Natural killer cell (primary cell): Measurements from ENCODE around the gene APOBEC3H. TPM values are rescaled to one million over a fixed set of nuclear protein-coding genes. Genes with fewer than 3 reads are reported as not detected.

Experiments used
- ATAC-seq, 3 donors: fragments of 150-1000 bp in 2 of 3; fragments of 200-7000 bp in 1 of 3; cut with Tn5 transposase; 1 replicate in 1 of 3; 2 replicates in 2 of 3; pipeline ENCODE4 v1.10.0; 2021; ENCODE audit warnings: mild to moderate bottlenecking in 2 of 3, moderate library complexity in 2 of 3
- DNase-seq, 2 donors: peaks; one replicate each; pipeline versions ENCODE4 v3.0.0 to v3.0.0-alpha.2; 2013 to 2021; ENCODE audit warnings: mixed read lengths in 1 of 2
- H3K27ac ChIP-seq: one replicate; pipeline ENCODE4 v1.5.1; 2013; ENCODE audit warnings: mild to moderate bottlenecking, low read length
- H3K27me3 ChIP-seq: one replicate; pipeline ENCODE4 v1.6.1; 2013; ENCODE audit warnings: low read length; ENCODE audit not compliant: control insufficient read depth, insufficient read depth
- H3K36me3 ChIP-seq: one replicate; pipeline ENCODE4 v1.6.1; 2013; ENCODE audit warnings: low read length; ENCODE audit not compliant: control insufficient read depth, insufficient read depth
- H3K4me1 ChIP-seq: one replicate; pipeline ENCODE4 v1.6.1; 2013; ENCODE audit warnings: low read length; ENCODE audit not compliant: control insufficient read depth, insufficient read depth
- H3K4me3 ChIP-seq: one replicate; pipeline ENCODE4 v1.5.1; 2013; ENCODE audit warnings: low read length
- H3K9me3 ChIP-seq: one replicate; pipeline ENCODE4 v1.6.1; 2013; ENCODE audit warnings: low read length; ENCODE audit not compliant: control insufficient read depth, insufficient read depth
- H3K27ac Mint-ChIP-seq, 2 donors: one replicate each; pipeline ENCODE4 v1.8.0; 2022; ENCODE audit warnings: mild to moderate bottlenecking in 2 of 2, mixed read lengths in 2 of 2, moderate library complexity in 1 of 2
- H3K27me3 Mint-ChIP-seq, 2 donors: one replicate each; pipeline ENCODE4 v1.8.0; 2022; ENCODE audit warnings: low read depth in 2 of 2, mixed read lengths in 2 of 2
- H3K36me3 Mint-ChIP-seq: one replicate; pipeline ENCODE4 v1.8.0; 2022; ENCODE audit warnings: mixed read lengths
- H3K4me1 Mint-ChIP-seq, 2 donors: one replicate each; pipeline ENCODE4 v1.8.0; 2022; ENCODE audit warnings: mixed read lengths in 2 of 2
- H3K4me3 Mint-ChIP-seq: one replicate; pipeline ENCODE4 v1.8.0; 2022; ENCODE audit warnings: mild to moderate bottlenecking, moderate library complexity, mixed read lengths
- H3K9me3 Mint-ChIP-seq, 2 donors: one replicate each; pipeline ENCODE4 v1.8.0; 2022; ENCODE audit warnings: mixed read lengths in 2 of 2
- WGBS: methylation state at CpG from one replicate; pipeline ENCODE4 v1.1.7; 2013; ENCODE audit warnings: missing lambda C conversion rate; ENCODE audit not compliant: insufficient coverage; 5-methylcytosine and 5-hydroxymethylcytosine counted together
- intact Hi-C: fragments of 100-400 bp; cut with micrococcal nuclease; formaldehyde crosslinking; loops from one replicate; pipeline ENCODE4 v1.14.2; 2022
- total RNA-seq, 4 donors: library from RNA; stranded (reverse); fragments of 120-200 nt in 1 of 4; gene quantifications; one replicate each; pipeline versions ENCODE4 v1.2.3 to v1.2.4, GENCODE V29; 2013 to 2022
- TF ChIP-seq, protein P1 (sequence below): fragments of 200-600 bp; IDR thresholded peaks from one replicate; pipeline ENCODE4 v1.8.0; 2022; ENCODE audit warnings: antibody characterized with exemption

Gene APOBEC3H
- total RNA-seq, 3 donors from 2014 or later (not counting 1 experiment from before 2014, with no cell fraction given), result 14.1 to 17.0 (median 14.6) TPM

DNA sequence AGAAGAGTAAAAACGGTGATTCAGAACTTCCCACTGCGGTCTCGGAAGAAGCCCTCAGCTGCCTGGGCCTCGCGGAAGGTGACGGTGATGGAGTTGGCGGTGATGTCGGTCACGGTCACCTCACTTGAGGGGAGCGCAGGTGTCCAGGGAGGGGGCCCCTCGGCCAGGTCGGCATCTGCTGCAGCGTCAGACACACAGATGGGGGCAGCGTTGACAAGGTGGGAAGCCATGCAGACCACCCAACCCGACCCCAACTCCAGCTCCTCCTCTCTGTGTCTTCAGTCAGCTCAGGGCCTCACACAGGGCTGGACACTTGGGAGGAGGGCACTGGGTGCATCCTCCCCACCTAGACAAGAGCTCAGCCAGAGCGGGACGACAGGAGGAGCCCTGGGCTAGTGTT is 36.8 kb downstream of the APOBEC3H start:
- no peaks in the 10 kb centered on the region for H3K9me3 Mint-ChIP-seq
- Histone ChIP-seq H3K4me1 (peaks cover 8% of the 10 kb centered on the region), H3K9me3 (no peaks in the 10 kb centered on the region), H3K4me3 (no peak overlapping the region), H3K27me3 (no peaks in the 10 kb centered on the region), H3K36me3 (peaks cover 15% of the 10 kb centered on the region), H3K27ac (no peak overlapping the region)
- ATAC-seq, result no peak
- peaks cover 0 to 13% of the 10 kb centered on the region in 2 donors for H3K4me1 Mint-ChIP-seq
- H3K27ac Mint-ChIP-seq, result no peak overlapping the region
- DNase-seq, result no peak
- H3K36me3 Mint-ChIP-seq, result no peaks in the 10 kb centered on the region
- WGBS, result 97% methylated on average over 17 of the region's 17 CpGs
- intact Hi-C loops, result no loop called here
- H3K4me3 Mint-ChIP-seq, result no peak overlapping the region
- no peaks in the 10 kb centered on the region for H3K27me3 Mint-ChIP-seq
- TF ChIP-seq, protein P1, sequence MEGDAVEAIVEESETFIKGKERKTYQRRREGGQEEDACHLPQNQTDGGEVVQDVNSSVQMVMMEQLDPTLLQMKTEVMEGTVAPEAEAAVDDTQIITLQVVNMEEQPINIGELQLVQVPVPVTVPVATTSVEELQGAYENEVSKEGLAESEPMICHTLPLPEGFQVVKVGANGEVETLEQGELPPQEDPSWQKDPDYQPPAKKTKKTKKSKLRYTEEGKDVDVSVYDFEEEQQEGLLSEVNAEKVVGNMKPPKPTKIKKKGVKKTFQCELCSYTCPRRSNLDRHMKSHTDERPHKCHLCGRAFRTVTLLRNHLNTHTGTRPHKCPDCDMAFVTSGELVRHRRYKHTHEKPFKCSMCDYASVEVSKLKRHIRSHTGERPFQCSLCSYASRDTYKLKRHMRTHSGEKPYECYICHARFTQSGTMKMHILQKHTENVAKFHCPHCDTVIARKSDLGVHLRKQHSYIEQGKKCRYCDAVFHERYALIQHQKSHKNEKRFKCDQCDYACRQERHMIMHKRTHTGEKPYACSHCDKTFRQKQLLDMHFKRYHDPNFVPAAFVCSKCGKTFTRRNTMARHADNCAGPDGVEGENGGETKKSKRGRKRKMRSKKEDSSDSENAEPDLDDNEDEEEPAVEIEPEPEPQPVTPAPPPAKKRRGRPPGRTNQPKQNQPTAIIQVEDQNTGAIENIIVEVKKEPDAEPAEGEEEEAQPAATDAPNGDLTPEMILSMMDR, result no peak

DNA sequence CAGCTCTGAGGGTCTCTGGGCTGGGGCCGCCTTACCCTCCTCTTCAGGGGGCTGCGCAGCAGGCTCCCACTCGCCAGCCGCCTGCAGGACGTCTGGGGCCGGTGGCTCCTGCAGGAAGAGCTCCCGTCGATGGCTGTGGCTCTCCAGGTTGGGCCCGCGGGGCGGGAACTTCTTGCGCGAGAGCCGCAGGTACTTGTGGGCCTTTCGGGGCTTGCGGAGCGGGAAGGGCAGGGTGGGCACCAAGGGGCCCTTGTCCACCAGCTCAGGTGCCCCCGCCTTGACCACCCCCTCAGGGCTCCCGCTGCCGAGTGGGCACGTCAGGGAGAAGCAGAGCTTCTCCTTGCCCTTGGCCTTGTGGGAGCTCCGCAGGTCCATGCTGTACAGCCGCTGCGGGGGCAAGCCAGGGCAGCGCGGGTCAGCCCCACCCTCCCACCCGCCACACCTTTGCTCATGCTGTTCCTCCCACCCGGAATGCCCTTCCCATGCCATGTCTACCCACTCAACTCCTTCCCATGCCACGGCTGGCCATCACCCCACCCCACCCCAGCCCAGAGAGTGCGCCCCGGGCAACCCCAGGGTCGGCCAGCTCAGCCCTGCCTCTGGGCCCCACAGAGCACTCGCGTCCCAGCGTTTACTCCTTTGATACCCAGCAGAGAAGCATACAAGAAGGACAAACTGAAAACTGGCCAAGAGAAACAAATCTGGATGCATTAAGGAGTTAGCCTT is 37.5 kb downstream of the APOBEC3H start:
- H3K27me3 ChIP-seq, result no peaks in the 10 kb centered on the region
- H3K36me3 ChIP-seq, result peaks cover 15% of the 10 kb centered on the region
- 97% methylated on average over 34 of the region's 35 CpGs for WGBS
- no peaks in the 10 kb centered on the region for H3K36me3 Mint-ChIP-seq
- DNase-seq (no peak), ATAC-seq (no peak)
- TF ChIP-seq, protein P1, result no peak
- peaks cover 0 to 13% of the 10 kb centered on the region in 2 donors for H3K4me1 Mint-ChIP-seq
- no peak overlapping the region for H3K4me3 Mint-ChIP-seq
- H3K27me3 Mint-ChIP-seq, result no peaks in the 10 kb centered on the region
- no peak overlapping the region for H3K27ac Mint-ChIP-seq
- no peak overlapping the region for H3K4me3 ChIP-seq
- no peaks in the 10 kb centered on the region for H3K9me3 ChIP-seq
- H3K4me1 ChIP-seq, result peaks cover 8% of the 10 kb centered on the region
- H3K27ac ChIP-seq, result no peak overlapping the region
- intact Hi-C loops, result no loop called here
- H3K9me3 Mint-ChIP-seq, result no peaks in the 10 kb centered on the region

DNA sequence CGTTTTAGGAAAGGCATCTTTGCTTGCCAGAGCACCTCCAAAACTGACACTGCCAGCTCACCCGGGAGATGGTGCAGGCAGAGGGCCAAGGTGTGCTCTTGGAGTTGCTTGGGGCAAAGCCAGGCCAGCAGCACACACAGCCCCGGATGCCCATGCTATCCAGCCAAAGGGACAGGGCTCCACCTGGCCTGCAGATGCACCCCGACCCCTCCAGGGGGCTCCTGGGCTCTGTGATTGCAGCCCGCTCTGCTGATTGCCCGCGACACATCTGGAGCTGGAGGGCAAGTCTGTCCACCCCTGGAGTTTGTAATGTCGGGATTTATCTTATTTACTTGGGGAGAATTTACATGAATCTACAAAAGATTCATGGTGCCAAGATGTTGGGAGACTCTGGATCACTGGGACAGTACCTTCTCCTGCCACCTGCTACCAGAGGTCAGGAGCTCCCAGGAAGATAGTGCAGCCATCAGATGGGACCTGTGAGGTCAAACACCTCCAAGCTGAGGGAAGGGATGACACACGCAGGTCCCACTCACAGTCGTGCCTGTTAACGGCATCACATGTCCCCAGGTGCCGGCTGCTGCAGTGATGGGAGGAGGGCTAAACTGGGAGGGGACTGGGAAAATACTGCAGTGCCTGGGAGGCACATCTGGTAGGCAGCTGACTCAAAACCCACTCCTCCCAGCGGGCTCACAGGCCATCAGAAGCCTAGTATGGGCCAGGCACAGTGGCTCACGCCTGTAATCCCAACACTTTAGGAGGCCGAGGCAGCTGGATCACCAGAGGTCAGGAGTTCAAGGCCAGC is 38.2 kb downstream of the APOBEC3H start:
- Mint-ChIP-seq H3K9me3 (no peaks in the 10 kb centered on the region), H3K36me3 (no peaks in the 10 kb centered on the region), H3K4me3 (no peak overlapping the region), H3K27ac (no peak overlapping the region), H3K4me1 (peaks cover 0 to 13% of the 10 kb centered on the region in 2 donors), H3K27me3 (no peaks in the 10 kb centered on the region)
- no peaks in the 10 kb centered on the region for H3K27me3 ChIP-seq
- H3K27ac ChIP-seq, result no peak overlapping the region
- H3K4me3 ChIP-seq, result no peak overlapping the region
- H3K4me1 ChIP-seq, result peaks cover 8% of the 10 kb centered on the region
- intact Hi-C loops, result no loop called here
- ATAC-seq (peak; percentile 56 to 88 (median 87)), DNase-seq (peak in 1 of 2 donors; percentile 64)
- WGBS, result 79% methylated on average over 15 of the region's 15 CpGs
- H3K9me3 ChIP-seq, result no peaks in the 10 kb centered on the region
- H3K36me3 ChIP-seq, result peaks cover 15% of the 10 kb centered on the region
- TF ChIP-seq, protein P1, result peak; percentile 46
